GM12874 (cell line): ENCODE results near the gene TAAR1.

ENCODE experiments used
- TF ChIP-seq, protein P1 (sequence below): IDR thresholded peaks from 2 replicates; pipeline ENCODE4 v1.5.1; 2011; ENCODE audit warnings: low read depth, mild to moderate bottlenecking, control low read depth, low read length, moderate library complexity; ENCODE audit not compliant: insufficient read depth

The TAAR1 gene

DNA sequence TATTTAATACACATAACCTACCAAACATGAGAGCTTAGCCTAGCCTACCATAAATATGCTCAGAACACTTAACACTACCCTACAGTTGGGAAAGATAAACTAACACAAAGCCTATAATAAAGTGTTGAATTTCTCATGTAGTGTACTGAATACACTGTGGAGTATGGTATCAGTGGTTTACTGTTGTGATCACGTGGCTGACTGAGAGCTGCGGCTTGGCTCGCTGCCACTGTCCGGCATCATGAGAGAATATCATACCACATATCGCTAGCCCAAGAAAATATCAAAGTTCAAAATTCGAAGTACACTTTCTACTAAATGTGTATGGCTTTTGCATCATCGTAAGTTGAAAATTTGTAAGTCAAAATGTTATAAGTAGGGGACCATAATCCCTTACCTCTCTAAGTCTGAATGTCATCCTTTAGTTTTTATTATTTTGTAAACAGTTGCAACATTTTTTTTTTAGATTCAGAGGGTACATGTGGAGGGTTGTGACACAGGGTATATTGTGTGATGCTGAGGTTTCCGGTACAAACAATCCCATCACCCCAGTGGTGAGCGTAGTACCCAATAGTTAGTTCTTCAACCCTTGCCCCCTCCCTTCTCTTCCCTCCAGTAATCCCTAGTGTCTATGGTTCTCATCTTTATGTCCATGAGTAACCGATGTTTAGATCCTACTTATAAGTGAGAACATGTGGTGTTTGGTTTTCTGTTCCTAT, 14.6 kb upstream of the TAAR1 start:
- TF ChIP-seq, protein P1, sequence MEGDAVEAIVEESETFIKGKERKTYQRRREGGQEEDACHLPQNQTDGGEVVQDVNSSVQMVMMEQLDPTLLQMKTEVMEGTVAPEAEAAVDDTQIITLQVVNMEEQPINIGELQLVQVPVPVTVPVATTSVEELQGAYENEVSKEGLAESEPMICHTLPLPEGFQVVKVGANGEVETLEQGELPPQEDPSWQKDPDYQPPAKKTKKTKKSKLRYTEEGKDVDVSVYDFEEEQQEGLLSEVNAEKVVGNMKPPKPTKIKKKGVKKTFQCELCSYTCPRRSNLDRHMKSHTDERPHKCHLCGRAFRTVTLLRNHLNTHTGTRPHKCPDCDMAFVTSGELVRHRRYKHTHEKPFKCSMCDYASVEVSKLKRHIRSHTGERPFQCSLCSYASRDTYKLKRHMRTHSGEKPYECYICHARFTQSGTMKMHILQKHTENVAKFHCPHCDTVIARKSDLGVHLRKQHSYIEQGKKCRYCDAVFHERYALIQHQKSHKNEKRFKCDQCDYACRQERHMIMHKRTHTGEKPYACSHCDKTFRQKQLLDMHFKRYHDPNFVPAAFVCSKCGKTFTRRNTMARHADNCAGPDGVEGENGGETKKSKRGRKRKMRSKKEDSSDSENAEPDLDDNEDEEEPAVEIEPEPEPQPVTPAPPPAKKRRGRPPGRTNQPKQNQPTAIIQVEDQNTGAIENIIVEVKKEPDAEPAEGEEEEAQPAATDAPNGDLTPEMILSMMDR = no peak

DNA sequence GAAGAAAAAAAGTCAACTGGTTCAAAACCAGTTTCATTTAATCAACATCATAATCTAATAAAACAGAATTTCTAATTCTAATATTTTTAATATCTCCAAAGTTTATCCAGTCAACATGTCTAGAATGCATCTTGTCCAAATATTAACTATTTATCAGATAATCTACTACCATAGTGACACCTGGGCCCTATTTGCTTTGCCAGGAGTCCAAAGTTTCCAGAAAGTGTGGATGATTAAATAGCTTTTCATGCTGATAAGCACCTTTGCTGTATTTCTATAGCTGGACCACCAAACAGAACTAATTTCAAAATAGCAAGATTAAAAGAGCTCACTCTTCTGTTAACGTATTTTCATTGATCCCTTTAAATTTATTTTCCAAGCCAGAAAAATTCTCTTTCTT, 12.3 kb upstream of the TAAR1 start:
- TF ChIP-seq, protein P1 = no peak

DNA sequence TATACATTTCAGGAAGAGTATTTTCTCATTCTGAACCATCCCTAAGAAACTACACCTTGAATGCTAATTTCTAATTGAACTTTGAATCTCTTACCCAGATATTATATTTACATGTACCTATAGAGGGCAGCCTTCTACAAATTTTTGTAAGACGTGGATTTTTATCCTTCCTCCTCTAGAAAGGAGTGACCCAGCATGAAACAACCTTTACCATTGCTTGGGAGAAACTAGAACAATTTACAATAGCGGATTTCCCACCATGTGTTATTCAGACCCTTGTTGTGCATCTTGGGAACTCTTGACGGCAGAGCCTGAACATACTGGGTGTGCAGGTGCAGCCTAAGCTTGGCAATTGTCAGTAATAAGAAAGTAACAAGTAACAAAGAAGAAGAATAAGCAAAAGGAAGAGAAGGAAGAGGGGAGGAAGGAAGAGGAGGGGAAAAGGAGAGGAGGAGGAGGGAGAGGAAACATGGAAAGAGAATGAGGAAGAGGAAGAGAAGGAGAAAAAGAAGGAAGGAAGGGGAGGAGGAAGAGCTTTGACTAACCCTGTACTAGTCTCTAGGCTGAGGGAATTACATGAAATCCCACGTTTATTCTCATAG, 10.8 kb upstream of the TAAR1 start:
- TF ChIP-seq, protein P1 = no peak; the same call in 1 of the 2 replicates

DNA sequence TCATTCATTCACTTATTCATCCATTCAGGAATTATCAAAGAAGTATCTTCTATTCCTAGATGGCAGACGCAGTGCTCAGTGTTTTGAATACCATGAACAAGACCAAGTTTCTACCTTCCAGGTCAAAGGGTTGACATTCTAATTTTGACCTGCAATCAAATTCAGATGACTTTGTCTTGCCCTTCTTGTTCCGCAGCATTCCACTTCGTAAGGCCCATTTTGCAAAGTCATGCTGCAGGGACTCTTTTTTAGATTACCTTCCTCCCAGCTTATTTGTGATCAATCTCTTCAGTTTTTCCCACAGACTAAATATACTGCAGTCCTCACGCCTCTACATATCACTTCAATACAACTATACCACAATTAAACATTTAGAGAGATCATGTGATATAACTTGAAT, 7.1 kb upstream of the TAAR1 start:
- TF ChIP-seq, protein P1 = no peak

DNA sequence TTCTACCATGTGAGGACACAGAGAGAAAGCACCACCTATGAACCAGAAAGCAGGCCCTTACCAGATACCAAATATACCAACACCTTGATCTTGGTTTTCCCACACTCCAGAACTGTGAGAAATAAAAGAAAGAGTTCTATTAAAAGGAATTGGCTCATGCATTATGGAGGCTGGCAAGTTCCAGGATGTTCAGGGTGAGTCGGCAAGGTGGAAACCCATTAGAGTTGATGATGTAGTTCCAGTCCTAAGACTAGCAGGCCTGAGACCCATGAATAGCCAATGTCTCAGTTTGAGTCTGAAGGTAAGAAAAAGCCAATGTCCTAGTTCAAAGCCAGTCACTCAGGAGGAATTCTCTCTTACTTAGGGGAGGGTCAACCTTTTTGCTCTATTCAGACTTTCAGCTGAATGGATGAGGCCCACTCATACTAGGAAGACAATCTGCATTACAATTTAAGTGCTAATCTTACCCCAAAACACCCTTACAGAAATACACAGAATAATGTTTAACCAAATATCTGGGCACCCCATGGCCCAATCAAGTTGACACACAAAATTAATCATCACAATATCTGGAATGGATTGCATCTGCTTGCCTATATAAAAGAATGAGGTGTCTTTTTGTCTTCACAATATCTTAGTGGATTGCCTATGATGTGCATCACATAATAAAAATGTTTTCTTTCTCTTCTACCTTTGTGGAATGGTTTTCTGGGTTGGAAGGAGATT, 5.5 kb upstream of the TAAR1 start:
- TF ChIP-seq, protein P1 = no peak

DNA sequence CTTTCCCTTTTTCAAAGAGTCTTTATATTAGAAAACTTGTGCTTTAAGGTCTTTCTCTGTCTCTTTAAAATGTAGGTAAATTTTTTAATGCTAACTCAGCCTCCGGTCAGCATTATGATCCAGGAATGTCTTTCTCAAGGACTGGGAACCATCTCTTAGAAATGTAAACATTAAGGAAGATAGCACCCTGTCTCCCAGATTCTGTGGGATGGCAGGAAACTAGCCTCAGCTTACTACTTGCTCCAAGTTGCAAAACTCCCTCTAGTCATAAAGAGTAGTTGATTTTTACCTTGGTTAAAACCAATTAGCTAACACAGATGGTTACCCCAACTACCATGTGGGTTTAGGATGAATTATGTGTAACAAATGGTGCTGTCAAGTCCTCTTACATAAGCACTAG, 4.7 kb upstream of the TAAR1 start:
- TF ChIP-seq, protein P1 = no peak

- TF ChIP-seq, protein P1 = no peak
Measured at GRCh38 chr6:132661906-132662305, 2.9 kb upstream of the TAAR1 start.
